Neural crest cell (in vitro differentiated cells): ENCODE measurements around the gene COL26A1. TPM values are rescaled to one million over a fixed set of nuclear protein-coding genes. Genes with fewer than 3 reads are reported as not detected.
"Not testable (repeated sequence)": the region's sequence is repeated elsewhere in the genome, so short reads cannot be mapped to it uniquely, and the experiment has no call there.

ENCODE experiments used
- DNase-seq: peaks from one replicate; pipeline ENCODE4 v3.0.0; 2021; ENCODE audit warnings: low read depth, mixed read lengths, low spot score
- H3K27ac Mint-ChIP-seq: one replicate; pipeline ENCODE4 v1.8.0; 2021; ENCODE audit warnings: mild to moderate bottlenecking, mixed read lengths; ENCODE audit not compliant: unreplicated experiment
- H3K27me3 Mint-ChIP-seq: 2 replicates; pipeline ENCODE4 v1.8.0; 2021; ENCODE audit warnings: low read depth, mild to moderate bottlenecking, mixed read lengths
- H3K36me3 Mint-ChIP-seq: 2 replicates; pipeline ENCODE4 v1.8.0; 2021; ENCODE audit warnings: low read depth, mild to moderate bottlenecking, mixed read lengths
- H3K4me1 Mint-ChIP-seq: 2 replicates; pipeline ENCODE4 v1.8.0; 2021; ENCODE audit warnings: mixed read lengths
- H3K4me3 Mint-ChIP-seq: one replicate; pipeline ENCODE4 v1.8.0; 2021; ENCODE audit warnings: mild to moderate bottlenecking, mixed read lengths
- H3K9me3 Mint-ChIP-seq: 2 replicates; pipeline ENCODE4 v1.8.0; 2021; ENCODE audit warnings: mixed read lengths
- total RNA-seq: library from RNA; stranded (reverse); gene quantifications from 2 replicates; pipeline ENCODE4 v1.2.1, GENCODE V29; 2021
- TF ChIP-seq, protein P1 (sequence below): fragments of 200-600 bp; sonication (generic); conservative IDR thresholded peaks from 2 replicates; pipeline ENCODE4 v1.5.0; 2021; ENCODE audit warnings: antibody characterized with exemption, mild to moderate bottlenecking

COL26A1 gene
- total RNA-seq, 1 donor from 2014 or later: 38.3 TPM

DNA sequence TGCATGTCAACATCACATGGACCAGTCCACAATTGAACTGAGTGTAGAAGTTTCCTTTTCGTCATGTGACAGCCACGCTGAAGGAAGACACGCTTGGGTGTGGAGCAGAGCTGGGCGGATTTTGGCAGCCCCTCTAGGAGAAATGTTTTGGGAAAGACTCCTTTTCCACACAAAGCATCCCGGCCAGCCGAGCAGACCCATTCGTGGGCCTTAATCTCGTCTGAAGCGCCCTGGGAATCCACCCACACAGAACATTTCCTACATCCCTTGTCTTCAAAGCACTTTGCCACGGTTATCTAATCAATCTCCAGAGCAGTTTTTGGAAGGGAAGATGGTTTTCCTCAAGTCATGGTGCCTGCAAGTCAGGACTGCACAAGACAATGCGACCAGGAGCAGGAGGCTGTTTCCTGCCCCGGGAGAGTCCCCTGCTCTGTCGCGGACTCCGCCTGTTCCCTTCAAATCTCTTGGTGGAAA lies 32.6 kb upstream of the COL26A1 start:
- no peak overlapping the region for H3K27ac Mint-ChIP-seq
- H3K4me1 Mint-ChIP-seq: no peaks in the 10 kb centered on the region
- H3K9me3 Mint-ChIP-seq: no peaks in the 10 kb centered on the region
- no peaks in the 10 kb centered on the region for H3K27me3 Mint-ChIP-seq
- H3K4me3 Mint-ChIP-seq: no peak overlapping the region
- H3K36me3 Mint-ChIP-seq: no peaks in the 10 kb centered on the region
- TF ChIP-seq, protein P1, sequence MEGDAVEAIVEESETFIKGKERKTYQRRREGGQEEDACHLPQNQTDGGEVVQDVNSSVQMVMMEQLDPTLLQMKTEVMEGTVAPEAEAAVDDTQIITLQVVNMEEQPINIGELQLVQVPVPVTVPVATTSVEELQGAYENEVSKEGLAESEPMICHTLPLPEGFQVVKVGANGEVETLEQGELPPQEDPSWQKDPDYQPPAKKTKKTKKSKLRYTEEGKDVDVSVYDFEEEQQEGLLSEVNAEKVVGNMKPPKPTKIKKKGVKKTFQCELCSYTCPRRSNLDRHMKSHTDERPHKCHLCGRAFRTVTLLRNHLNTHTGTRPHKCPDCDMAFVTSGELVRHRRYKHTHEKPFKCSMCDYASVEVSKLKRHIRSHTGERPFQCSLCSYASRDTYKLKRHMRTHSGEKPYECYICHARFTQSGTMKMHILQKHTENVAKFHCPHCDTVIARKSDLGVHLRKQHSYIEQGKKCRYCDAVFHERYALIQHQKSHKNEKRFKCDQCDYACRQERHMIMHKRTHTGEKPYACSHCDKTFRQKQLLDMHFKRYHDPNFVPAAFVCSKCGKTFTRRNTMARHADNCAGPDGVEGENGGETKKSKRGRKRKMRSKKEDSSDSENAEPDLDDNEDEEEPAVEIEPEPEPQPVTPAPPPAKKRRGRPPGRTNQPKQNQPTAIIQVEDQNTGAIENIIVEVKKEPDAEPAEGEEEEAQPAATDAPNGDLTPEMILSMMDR: no peak
- no peak for DNase-seq

DNA sequence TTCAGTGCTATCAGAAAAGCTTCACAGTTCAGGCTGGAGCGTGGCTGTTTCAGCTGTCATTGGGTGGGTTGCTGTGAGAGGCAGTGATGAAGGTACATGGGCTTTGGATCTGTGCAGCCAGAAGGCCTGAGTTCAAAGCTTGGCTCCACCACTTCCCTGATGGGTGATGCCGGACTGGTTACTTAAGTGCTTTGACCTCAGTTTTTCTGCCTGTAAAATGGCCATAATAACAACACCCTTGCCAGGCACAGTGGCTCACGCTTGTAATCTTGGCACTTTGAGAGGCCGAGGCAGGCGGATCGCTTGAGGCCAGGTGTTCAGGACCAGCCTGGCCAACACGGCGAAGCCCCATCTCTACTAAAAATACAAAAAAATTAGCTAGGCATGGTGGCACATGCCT lies 30.6 kb upstream of the COL26A1 start:
- no peaks in the 10 kb centered on the region for H3K4me1 Mint-ChIP-seq

DNA sequence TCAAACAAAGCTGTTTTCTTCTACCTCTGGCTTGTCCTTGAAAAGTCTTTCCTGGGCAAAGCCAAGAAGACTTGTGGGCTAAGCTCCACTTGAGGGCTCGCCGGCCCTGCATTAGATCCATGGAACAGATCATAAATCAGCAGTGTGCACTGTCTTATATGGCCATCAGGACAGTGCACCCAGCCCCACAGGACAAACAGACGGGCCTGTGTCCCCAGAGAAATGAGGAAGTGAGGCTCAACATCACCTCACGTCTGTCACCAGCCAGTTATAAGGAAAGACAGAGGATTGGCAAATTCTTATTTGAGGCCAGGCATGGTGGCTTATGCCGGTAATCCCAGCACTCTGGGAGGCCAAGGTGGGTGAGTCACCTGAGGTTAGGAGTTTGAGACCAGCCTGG lies 28.8 kb upstream of the COL26A1 start:
- Mint-ChIP-seq H3K4me1 (no peaks in the 10 kb centered on the region), H3K27me3 (no peaks in the 10 kb centered on the region), H3K27ac (peak overlapping the region; percentile 88), H3K4me3 (no peak overlapping the region), H3K9me3 (no peaks in the 10 kb centered on the region), H3K36me3 (no peaks in the 10 kb centered on the region)
- DNase-seq: no peak
- TF ChIP-seq, protein P1: no peak

More for the DNA sequence above, 30.6 kb upstream of the COL26A1 start:
- Mint-ChIP-seq H3K36me3 (no peaks in the 10 kb centered on the region), H3K4me3 (no peak overlapping the region), H3K9me3 (no peaks in the 10 kb centered on the region), H3K27ac (no peak overlapping the region), H3K27me3 (no peaks in the 10 kb centered on the region)
- no peak for DNase-seq
- TF ChIP-seq, protein P1: no peak

DNA sequence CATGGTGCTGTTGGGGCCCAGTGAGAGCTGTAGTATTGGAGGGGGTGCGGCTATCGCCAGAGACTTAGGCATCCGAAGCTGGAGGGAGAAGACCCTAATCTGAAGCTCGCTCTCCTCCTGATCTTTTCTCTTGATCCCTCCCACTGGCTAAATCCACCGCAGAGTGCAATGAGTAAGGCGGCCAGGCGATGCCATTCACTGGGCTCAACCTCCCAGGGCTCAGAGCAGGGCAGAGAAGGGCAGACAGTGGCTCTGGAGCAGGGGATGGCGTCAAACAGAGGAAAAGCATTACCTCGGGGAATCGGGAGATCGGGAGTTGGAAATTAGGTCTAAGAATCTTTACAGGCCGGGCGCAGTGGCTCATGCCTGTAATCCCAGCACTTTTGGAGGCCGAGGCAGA lies 22.3 kb upstream of the COL26A1 start:
- no peak overlapping the region for H3K27ac Mint-ChIP-seq
- TF ChIP-seq, protein P1: no peak
- no peaks in the 10 kb centered on the region for H3K4me1 Mint-ChIP-seq
- no peak overlapping the region for H3K4me3 Mint-ChIP-seq
- H3K27me3 Mint-ChIP-seq: no peaks in the 10 kb centered on the region
- no peaks in the 10 kb centered on the region for H3K36me3 Mint-ChIP-seq
- no peak for DNase-seq
- H3K9me3 Mint-ChIP-seq: no peaks in the 10 kb centered on the region

DNA sequence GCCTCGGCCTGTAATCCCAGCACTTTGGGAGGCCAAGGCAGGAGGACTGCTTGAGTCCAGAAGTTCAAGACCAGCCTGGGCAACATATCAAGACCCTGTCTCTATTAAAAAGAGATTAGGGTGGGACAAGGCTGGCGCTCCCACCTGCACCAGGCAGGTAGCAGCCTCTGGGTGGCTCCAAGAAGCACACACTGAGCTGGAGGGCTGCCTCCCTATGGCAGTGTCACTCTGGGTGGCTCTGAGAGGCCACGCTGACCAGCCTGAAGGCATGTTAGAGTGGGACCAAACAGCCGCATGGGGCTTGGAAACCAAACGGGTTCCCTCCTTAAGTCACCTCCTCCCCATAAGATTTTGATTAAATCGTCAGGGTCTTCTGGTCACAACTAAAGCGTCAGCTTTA lies 19.8 kb upstream of the COL26A1 start:
- Mint-ChIP-seq H3K4me1 (no peaks in the 10 kb centered on the region), H3K9me3 (no peaks in the 10 kb centered on the region)
- TF ChIP-seq, protein P1: no peak

DNA sequence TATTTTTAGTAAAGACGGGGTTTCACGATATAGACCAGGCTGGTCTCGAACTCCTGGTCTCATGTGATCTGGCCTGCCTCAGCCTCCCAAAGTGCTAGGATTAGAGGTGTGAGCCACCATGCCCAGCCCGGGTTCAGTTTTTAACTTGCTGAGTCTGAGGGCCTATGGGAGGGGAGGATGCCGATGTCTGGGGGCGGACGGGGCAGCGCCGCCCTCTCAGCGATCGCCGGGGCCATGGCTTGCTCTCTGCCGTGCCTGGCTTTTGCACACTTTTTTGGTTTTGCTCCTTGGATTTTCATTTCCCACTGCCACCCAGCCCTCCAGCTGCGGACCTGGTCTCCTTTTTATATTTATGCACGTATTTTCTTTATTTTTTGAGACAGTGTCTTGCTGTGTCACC lies 15.2 kb upstream of the COL26A1 start:
- Mint-ChIP-seq H3K27ac (no peak overlapping the region), H3K4me1 (no peaks in the 10 kb centered on the region), H3K36me3 (no peaks in the 10 kb centered on the region), H3K9me3 (no peaks in the 10 kb centered on the region), H3K27me3 (no peaks in the 10 kb centered on the region), H3K4me3 (no peak overlapping the region)
- TF ChIP-seq, protein P1: no peak
- DNase-seq: no peak

More for the DNA sequence above, 19.8 kb upstream of the COL26A1 start:
- no peaks in the 10 kb centered on the region for H3K27me3 Mint-ChIP-seq
- DNase-seq: no peak
- no peak overlapping the region for H3K4me3 Mint-ChIP-seq
- H3K27ac Mint-ChIP-seq: no peak overlapping the region
- no peaks in the 10 kb centered on the region for H3K36me3 Mint-ChIP-seq

DNA sequence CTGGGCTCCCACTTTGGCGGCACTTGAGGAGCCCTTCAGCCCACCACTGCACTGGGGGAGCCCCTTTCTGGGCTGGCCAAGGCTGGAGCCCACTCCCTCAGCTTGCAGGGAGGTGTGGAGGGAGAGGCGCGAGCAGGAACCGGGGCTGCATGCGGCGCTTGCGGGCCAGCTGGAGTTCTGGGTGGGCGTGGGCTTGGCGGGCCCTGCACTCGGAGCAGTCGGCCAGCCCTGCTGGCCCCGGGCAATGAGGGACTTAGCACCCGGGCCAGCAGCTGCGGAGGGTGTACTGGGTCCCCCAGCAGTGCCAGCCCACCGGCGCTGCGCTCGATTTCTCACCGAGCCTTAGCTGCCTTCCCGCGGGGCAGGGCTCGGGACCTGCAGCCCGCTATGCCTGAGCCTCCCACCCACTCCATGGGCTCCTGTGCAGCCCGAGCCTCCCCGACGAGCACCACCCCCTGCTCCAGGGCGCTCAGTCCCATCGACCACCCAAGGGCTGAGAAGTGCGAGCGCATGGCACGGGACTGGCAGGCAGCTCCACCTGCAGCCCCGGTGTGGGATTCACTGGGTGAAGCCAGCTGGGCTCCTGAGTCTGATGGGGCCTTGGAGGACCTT lies 14.1 kb upstream of the COL26A1 start:
- DNase-seq, H3K27ac Mint-ChIP-seq, H3K9me3 Mint-ChIP-seq, H3K4me3 Mint-ChIP-seq, H3K27me3 Mint-ChIP-seq, H3K36me3 Mint-ChIP-seq, H3K4me1 Mint-ChIP-seq: not testable (repeated sequence)

DNA sequence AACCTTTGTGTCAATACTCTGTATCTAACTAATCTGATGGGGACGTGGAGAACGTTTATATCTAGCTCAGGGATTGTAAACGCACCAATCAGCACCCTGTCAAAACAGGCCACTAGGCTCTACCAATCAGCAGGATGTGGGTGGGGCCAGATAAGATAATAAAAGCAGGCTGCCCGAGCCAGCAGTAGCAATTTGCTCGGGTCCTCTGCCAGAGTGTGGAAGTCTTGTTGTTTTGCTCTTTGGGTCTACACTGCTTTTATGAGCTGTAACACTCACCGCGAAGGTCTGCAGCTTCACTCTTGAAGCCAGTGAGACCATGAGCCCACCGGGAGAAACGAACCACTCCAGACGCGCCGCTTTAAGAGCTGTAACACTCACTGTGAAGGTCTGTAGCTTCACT lies 13.4 kb upstream of the COL26A1 start:
- H3K27ac Mint-ChIP-seq: peak overlapping the region; percentile 89
- H3K4me1 Mint-ChIP-seq, H3K27me3 Mint-ChIP-seq, H3K36me3 Mint-ChIP-seq, DNase-seq, H3K9me3 Mint-ChIP-seq, H3K4me3 Mint-ChIP-seq: not testable (repeated sequence)
